Tibial nerve (tissue), 4 donors: ENCODE measurements around the gene SMPD2. TPM values are rescaled to one million over a fixed set of nuclear protein-coding genes. Genes with fewer than 3 reads are reported as not detected.

Experiments
- DNase-seq, 2 donors: peaks; one replicate each; pipeline ENCODE4 v3.0.0-alpha.2; 2019; ENCODE audit warnings: low spot score in 2 of 2
- H3K27ac ChIP-seq, 4 donors: fragments of 200-600 bp; sonication (generic) in 3 of 4; one replicate each; pipeline ENCODE4 v1.5.1; 2017 to 2019; ENCODE audit warnings: mild to moderate bottlenecking in 1 of 4
- H3K27me3 ChIP-seq, 2 donors: fragments of 200-600 bp; sonication (generic) in 1 of 2; one replicate each; pipeline versions ENCODE4 v1.5.1 to v1.6.0; 2017 to 2019
- H3K36me3 ChIP-seq, 3 donors: fragments of 200-600 bp; sonication (generic); one replicate each; pipeline ENCODE4 v1.5.1; 2018 to 2019
- H3K4me1 ChIP-seq, 4 donors: fragments of 200-600 bp; sonication (generic) in 3 of 4; one replicate each; pipeline ENCODE4 v1.5.1; 2017 to 2019
- H3K4me3 ChIP-seq, 4 donors: fragments of 200-600 bp; sonication (generic) in 3 of 4; one replicate each; pipeline ENCODE4 v1.5.1; 2017 to 2019; ENCODE audit warnings: mild to moderate bottlenecking in 1 of 4, moderate library complexity in 1 of 4
- H3K9me3 ChIP-seq, 4 donors: fragments of 200-600 bp; sonication (generic) in 3 of 4; one replicate each; pipeline ENCODE4 v1.5.1; 2017 to 2019
- EP300 ChIP-seq, 2 donors: sonication (generic); formaldehyde crosslinking; IDR thresholded peaks; one replicate each; pipeline ENCODE4 v1.6.1; 2017; ENCODE audit warnings: antibody characterized with exemption in 2 of 2, mild to moderate bottlenecking in 1 of 2
- POLR2A ChIP-seq, 2 donors: fragments of 450-650 bp; IDR thresholded peaks; one replicate each; pipeline ENCODE4 v1.6.1; 2017; ENCODE audit warnings: antibody characterized with exemption in 2 of 2, mild to moderate bottlenecking in 2 of 2, moderate library complexity in 2 of 2
- WGBS, 2 donors: methylation state at CpG; one replicate each; pipeline ENCODE4 v1.1.5; 2018; 5-methylcytosine and 5-hydroxymethylcytosine counted together
- total RNA-seq, 4 donors: library from RNA; depleted of rRNA; stranded (reverse); fragments of >200 nt; gene quantifications; one replicate each; pipeline ENCODE4 v1.1.0, GENCODE V29; 2016
- TF ChIP-seq, protein P1 (sequence below), 5 experiments: fragments of 200-600 bp in 3 of 5; fragments of 450-650 bp in 2 of 5; sonication (generic) in 3 of 5; IDR thresholded peaks; one replicate each; pipeline ENCODE4 v1.5.1; 2016 to 2019; ENCODE audit warnings: antibody characterized with exemption in 5 of 5, mild to moderate bottlenecking in 3 of 5, moderate library complexity in 2 of 5

The SMPD2 gene, protein sequence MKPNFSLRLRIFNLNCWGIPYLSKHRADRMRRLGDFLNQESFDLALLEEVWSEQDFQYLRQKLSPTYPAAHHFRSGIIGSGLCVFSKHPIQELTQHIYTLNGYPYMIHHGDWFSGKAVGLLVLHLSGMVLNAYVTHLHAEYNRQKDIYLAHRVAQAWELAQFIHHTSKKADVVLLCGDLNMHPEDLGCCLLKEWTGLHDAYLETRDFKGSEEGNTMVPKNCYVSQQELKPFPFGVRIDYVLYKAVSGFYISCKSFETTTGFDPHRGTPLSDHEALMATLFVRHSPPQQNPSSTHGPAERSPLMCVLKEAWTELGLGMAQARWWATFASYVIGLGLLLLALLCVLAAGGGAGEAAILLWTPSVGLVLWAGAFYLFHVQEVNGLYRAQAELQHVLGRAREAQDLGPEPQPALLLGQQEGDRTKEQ
- total RNA-seq: 10 to 100 TPM; 12.6 to 32.4 (median 17.1) TPM

DNA sequence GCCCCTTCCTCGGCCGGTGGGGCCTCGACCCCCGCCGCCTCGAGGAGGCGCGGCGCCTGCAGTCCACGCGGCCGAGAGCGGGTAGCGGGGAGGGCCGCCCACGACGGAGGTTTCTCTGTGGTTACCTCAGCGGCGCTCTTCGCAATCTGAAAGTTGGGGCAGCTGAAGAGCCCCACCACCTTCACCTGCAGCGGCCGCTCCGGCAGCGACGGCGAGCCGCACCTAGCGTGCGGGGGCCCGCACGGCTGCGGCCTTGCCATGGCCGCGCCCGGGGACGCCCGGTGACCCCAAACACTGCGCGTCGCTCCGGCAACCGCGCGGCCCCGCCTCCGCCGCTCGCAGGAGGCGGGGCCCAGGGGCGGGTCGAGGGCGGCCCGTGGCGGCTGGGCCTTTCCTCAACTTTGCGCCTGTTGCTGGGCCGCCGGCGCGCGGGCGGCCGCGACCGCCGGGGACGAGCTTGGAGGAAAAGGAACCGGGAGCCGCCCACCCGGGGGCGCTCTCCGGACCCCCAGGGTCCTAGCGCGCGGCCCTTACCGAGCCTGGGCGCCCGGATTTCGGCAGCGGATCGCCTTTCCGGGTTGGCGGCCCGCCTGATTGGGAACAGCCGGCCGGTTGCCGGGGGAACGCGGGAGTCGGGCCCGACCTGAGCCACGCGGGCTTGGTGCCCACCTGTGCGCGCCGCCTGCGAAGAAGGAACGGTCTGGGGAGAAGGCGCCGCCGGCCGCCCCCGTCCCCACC lies at the start of gene SMPD2, which contains the start of gene PPIL6:
TSS of gene SMPD2 (plus strand) at position 394 of the 738 bp plus-strand sequence. CDS start 398 bp downstream, outside the sequence.
TSS of gene PPIL6 (minus strand) at position 298 of the 738 bp plus-strand sequence. CDS start at position 260, 38 bp downstream.
- peak; percentile 68 to 76 for DNase-seq
- TF ChIP-seq POLR2A (IDR thresholded peaks at IDR 0.05) (peak; percentile 40 to 66), EP300 (IDR thresholded peaks at IDR 0.05) (peak in 1 of 2 donors; percentile 76)
- TF ChIP-seq, protein P1, sequence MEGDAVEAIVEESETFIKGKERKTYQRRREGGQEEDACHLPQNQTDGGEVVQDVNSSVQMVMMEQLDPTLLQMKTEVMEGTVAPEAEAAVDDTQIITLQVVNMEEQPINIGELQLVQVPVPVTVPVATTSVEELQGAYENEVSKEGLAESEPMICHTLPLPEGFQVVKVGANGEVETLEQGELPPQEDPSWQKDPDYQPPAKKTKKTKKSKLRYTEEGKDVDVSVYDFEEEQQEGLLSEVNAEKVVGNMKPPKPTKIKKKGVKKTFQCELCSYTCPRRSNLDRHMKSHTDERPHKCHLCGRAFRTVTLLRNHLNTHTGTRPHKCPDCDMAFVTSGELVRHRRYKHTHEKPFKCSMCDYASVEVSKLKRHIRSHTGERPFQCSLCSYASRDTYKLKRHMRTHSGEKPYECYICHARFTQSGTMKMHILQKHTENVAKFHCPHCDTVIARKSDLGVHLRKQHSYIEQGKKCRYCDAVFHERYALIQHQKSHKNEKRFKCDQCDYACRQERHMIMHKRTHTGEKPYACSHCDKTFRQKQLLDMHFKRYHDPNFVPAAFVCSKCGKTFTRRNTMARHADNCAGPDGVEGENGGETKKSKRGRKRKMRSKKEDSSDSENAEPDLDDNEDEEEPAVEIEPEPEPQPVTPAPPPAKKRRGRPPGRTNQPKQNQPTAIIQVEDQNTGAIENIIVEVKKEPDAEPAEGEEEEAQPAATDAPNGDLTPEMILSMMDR (IDR thresholded peaks at IDR 0.05): peak; percentile 26 to 63 (median 36)
- H3K4me1 ChIP-seq: peaks cover 0 to 38% (median 14%) of the 10 kb centered on the region in 4 donors
- WGBS, 2 donors: 0 to 1% methylated on average over 38 to 51 of the region's 102 CpGs
- peak within 1 kb of the TSS; percentile 64 to 96 (median 92) for H3K27ac ChIP-seq
- no peaks in the 10 kb centered on the region for H3K27me3 ChIP-seq
- H3K4me3 ChIP-seq: peak within 1 kb of the TSS; percentile 75 to 98 (median 91)
- peaks cover 0 to 34% (median 0%) of the 10 kb centered on the region in 3 donors for H3K36me3 ChIP-seq
- no peaks in the 10 kb centered on the region for H3K9me3 ChIP-seq

DNA sequence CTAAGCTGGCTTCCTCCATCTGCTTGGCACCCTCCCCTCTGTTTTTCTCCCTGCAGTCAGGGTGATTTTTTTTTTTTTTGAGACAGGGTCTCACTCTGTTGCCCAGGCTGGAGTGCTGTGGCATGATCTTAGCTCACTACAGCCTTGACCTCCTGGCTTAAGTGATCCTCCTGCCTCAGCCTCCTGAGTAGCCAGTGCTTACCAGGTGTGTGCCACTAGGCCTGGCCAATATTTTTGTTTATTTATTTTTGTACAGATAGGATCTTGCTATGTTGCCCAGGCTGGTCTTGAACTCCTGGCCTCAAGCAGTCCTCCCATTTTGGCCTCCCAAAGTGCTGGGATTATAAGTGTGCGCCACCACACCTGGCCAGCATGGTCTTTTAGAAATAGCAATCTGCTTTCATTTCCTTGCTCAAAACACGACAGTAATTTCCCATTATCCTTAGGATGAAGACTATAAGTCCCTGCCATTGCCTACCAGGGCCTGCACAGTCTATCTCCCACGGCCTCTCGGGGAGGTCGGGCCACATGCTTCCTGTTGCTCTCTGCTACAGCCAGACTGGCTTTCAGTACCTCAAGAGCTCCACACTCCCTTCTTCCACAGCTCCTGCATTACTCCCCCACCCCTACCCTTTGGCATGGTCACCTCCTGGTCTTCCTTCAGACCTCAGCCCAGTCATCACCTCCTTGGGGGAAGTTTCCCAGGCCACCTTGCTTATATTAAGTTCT lies 47.2 kb upstream of the SMPD2 start:
- H3K9me3 ChIP-seq: no peaks in the 10 kb centered on the region
- no peak overlapping the region for H3K27ac ChIP-seq
- H3K36me3 ChIP-seq: no peaks in the 10 kb centered on the region
- WGBS, 2 donors: 84 to 88% methylated on average over 5 of the region's 5 CpGs
- peaks cover 0 to 7% (median 0%) of the 10 kb centered on the region in 4 donors for H3K4me1 ChIP-seq
- no peaks in the 10 kb centered on the region for H3K27me3 ChIP-seq
- no peak overlapping the region for H3K4me3 ChIP-seq
- DNase-seq: no peak
- TF ChIP-seq, protein P1 (IDR thresholded peaks at IDR 0.05): no peak
- no peak for TF ChIP-seq POLR2A (IDR thresholded peaks at IDR 0.05)
- TF ChIP-seq EP300 (IDR thresholded peaks at IDR 0.05): no peak

DNA sequence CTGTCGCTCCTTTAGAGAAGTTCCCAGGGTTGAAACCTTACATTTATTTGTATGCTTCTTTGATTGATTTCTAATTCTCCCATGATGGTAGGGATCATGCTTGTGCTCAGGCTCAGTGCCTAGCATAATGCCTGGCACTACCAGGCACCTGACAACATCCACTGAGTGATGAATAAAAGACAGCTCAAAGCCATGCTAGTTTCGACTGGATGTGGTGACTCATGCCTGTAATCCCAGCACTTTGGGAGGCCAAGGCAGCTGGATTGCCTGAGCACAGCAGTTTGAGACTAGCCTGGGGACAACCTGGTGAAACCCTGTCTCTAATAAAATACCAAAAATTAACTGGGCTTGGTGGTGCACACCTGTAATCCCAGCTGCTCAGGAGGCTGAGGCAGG lies 46.6 kb upstream of the SMPD2 start:
- no peaks in the 10 kb centered on the region for H3K9me3 ChIP-seq
- no peak overlapping the region for H3K4me3 ChIP-seq
- peaks cover 0 to 7% (median 0%) of the 10 kb centered on the region in 4 donors for H3K4me1 ChIP-seq
- no peaks in the 10 kb centered on the region for H3K27me3 ChIP-seq
- H3K27ac ChIP-seq: no peak overlapping the region
- TF ChIP-seq, protein P1 (IDR thresholded peaks at IDR 0.05): no peak
- TF ChIP-seq EP300 (IDR thresholded peaks at IDR 0.05): no peak
- TF ChIP-seq POLR2A (IDR thresholded peaks at IDR 0.05): no peak
- WGBS, 2 donors: 81 to 90% methylated on average over 2 of the region's 2 CpGs
- no peak for DNase-seq
- H3K36me3 ChIP-seq: no peaks in the 10 kb centered on the region

DNA sequence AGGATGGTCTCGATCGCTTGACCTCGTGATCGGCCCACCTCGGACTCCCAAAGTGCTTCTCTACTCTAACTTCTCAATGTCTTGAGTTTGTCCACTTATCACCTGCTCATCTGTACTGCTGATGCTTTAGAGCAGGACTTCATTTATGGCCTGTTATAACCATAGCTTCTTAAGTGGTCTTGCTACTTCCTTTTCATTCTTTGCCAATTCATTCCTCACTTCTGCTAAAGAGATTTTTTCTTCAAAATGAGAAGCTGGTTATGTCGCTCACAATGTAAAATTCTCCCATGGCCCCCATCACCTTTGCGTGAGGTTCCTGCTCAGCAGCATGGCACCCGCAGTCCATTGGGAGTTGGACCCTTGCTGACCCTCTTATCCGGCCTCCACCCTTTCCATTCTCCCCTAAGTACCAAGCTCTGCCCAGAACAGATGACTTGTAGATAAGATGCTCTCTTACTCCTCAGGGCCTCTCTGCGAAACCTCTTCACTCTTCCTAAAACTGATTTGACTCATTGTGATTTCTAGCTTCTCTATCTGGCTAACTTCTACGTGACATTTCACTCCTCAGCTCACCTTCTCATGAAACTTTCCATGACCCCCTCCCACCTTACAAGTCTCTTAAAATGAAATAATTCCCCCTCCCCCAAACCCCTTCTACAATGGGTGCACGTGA lies 44.3 kb upstream of the SMPD2 start:
- Histone ChIP-seq H3K36me3 (peaks cover 0 to 4% (median 0%) of the 10 kb centered on the region in 3 donors), H3K9me3 (no peaks in the 10 kb centered on the region), H3K27ac (no peak overlapping the region), H3K27me3 (no peaks in the 10 kb centered on the region), H3K4me1 (no peaks in the 10 kb centered on the region), H3K4me3 (no peak overlapping the region)
- TF ChIP-seq POLR2A (IDR thresholded peaks at IDR 0.05): no peak
- WGBS, 2 donors: 92 to 93% methylated on average over 12 of the region's 12 CpGs
- DNase-seq: no peak

DNA sequence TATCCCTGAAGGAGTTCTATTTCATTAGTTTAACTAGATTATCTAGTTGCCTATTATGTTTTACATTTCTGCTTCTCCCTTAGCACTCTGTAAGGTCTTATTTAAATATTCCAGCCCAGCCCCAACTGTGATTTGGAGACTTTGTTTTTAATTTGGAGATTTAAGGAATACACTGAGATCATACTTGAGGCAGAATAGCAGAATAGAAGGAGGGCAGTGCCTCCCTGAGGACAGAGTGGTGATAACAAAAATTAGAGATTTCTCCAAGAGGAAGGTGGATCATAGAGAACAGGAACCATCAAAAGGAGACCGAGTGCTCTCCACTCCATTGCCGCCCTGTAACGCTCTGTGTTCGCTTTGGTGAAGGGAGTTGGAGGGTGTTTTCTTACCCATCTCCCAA lies 43.5 kb upstream of the SMPD2 start:
- no peak for DNase-seq
- no peaks in the 10 kb centered on the region for H3K4me1 ChIP-seq
- TF ChIP-seq EP300 (IDR thresholded peaks at IDR 0.05): no peak
- TF ChIP-seq, protein P1 (IDR thresholded peaks at IDR 0.05): peak in 2 of 5 experiments; percentile 5 to 18
- no peaks in the 10 kb centered on the region for H3K9me3 ChIP-seq
- H3K27me3 ChIP-seq: no peaks in the 10 kb centered on the region
- peaks cover 0 to 4% (median 0%) of the 10 kb centered on the region in 3 donors for H3K36me3 ChIP-seq
- H3K4me3 ChIP-seq: no peak overlapping the region
- WGBS, 2 donors: 63 to 85% methylated on average over 4 of the region's 4 CpGs
- H3K27ac ChIP-seq: no peak overlapping the region
